Measurements from ENCODE around the gene JMJD7. TPM values are rescaled to one million over a fixed set of nuclear protein-coding genes. Genes with fewer than 3 reads are reported as not detected.

Gene JMJD7
- total RNA-seq, 2 donors from 2014 or later = 7.8 to 11.8 TPM

DNA sequence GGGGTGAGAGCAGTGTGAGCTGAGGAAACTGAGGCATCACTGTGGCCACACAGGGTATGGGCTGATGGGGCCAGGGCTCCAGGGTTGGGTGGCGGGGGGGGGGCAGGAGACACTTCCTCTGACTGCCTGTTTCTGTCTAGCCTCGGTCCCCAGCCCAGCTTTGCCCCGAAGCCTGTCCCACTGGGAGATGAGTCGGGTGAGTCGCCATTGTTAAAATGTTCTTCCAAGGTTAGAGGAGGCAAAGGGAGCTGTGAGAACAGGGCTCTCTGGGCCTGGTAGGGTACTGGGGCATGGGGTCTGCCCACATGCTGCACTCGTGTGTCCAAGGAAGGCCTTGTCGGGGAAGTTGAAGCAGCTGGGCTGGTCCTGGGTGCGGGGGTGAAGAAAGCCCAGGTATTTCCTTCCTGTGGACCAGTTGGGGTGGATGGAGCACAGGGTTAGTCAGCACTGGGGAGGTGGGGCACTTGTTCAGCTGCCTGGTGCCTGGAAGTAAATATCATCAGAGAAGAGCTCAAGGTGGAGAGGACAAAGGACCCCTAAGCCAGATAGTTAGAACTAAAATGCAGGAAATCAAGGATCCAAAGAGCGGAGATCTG, 8.3 kb upstream of the JMJD7 start:
- H3K9ac ChIP-seq (ENCODE audit: low read depth in 2 of 2, low read length in 2 of 2) = no peak overlapping the region
- H3K9me3 ChIP-seq = no peaks in the 10 kb centered on the region
- intact Hi-C loops (cut with DNase I) = no loop called here
- no peak overlapping the region for H3K27ac ChIP-seq
- H3K4me1 ChIP-seq = no peaks in the 10 kb centered on the region
- DNase-seq = no peak
- H3K4me3 ChIP-seq = no peak overlapping the region
- no peaks in the 10 kb centered on the region for H3K36me3 ChIP-seq
- no peaks in the 10 kb centered on the region for H3K27me3 ChIP-seq
- TF ChIP-seq, protein P1, sequence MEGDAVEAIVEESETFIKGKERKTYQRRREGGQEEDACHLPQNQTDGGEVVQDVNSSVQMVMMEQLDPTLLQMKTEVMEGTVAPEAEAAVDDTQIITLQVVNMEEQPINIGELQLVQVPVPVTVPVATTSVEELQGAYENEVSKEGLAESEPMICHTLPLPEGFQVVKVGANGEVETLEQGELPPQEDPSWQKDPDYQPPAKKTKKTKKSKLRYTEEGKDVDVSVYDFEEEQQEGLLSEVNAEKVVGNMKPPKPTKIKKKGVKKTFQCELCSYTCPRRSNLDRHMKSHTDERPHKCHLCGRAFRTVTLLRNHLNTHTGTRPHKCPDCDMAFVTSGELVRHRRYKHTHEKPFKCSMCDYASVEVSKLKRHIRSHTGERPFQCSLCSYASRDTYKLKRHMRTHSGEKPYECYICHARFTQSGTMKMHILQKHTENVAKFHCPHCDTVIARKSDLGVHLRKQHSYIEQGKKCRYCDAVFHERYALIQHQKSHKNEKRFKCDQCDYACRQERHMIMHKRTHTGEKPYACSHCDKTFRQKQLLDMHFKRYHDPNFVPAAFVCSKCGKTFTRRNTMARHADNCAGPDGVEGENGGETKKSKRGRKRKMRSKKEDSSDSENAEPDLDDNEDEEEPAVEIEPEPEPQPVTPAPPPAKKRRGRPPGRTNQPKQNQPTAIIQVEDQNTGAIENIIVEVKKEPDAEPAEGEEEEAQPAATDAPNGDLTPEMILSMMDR (IDR thresholded peaks at IDR 0.05) = no peak

DNA sequence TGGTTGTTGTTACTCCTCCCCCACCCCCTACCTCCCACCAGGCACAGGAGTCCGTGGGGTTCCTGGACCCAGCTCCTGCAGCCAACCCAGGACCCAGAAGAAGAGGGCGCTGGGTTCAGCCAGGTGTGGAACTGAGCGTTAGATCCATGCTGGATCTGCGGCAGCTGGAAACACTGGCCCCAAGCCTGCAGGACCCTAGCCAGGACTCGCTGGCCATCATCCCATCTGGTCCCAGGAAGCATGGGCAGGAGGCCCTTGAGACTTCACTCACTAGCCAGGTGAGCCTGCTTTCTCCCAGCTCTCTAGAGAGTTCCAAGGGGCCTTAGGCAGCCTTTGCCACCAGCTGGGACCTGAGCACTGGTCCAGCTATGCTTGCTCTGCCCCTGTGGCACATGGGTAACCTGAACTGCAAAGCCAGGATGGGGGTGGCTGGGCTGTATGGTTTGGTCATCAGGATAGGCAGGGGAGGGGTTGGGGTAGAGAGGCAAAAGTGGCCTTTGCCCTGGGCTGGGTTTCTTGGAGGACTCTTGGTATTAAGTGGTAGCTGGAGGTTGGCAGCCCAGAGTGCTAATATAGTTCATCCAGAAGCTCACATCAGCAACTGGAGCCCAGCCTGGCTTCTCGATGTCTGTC, 7.0 kb upstream of the JMJD7 start:
- Histone ChIP-seq H3K27me3 (no peaks in the 10 kb centered on the region), H3K4me1 (no peaks in the 10 kb centered on the region), H3K27ac (no peak overlapping the region), H3K36me3 (no peaks in the 10 kb centered on the region), H3K4me3 (no peak overlapping the region), H3K9me3 (no peaks in the 10 kb centered on the region), H3K9ac (ENCODE audit: low read depth in 2 of 2, low read length in 2 of 2) (no peak overlapping the region)
- intact Hi-C loops (cut with DNase I) = no loop called here
- TF ChIP-seq, protein P1 (IDR thresholded peaks at IDR 0.05) = no peak
- no peak for DNase-seq

DNA sequence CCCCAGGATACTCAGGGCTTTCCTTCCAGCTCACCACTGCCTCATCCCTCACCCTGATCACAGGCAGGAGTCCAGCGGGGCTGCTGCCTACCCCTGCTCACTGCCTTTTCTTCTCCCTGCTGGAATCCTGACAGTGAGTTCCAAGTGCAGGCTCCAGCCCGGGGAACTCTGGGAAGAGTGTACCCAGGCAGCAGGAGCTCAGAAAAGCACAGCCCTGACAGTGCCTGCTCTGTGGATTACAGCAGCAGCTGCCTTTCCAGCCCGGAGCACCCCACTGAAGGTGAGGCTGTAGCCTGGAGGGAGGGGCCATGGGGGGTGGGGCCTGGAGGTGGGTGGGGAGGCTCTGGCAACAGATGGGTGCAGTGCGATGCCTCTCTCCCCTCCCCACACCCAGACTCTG, 6.1 kb upstream of the JMJD7 start:
- no peak overlapping the region for H3K4me3 ChIP-seq
- no peaks in the 10 kb centered on the region for H3K27me3 ChIP-seq
- H3K36me3 ChIP-seq = no peaks in the 10 kb centered on the region
- no peaks in the 10 kb centered on the region for H3K9me3 ChIP-seq
- H3K27ac ChIP-seq = no peak overlapping the region
- no peak for DNase-seq
- no peaks in the 10 kb centered on the region for H3K4me1 ChIP-seq
- intact Hi-C loops (cut with DNase I) = no loop called here
- TF ChIP-seq, protein P1 (IDR thresholded peaks at IDR 0.05) = no peak
- H3K9ac ChIP-seq (ENCODE audit: low read depth in 2 of 2, low read length in 2 of 2) = no peak overlapping the region

DNA sequence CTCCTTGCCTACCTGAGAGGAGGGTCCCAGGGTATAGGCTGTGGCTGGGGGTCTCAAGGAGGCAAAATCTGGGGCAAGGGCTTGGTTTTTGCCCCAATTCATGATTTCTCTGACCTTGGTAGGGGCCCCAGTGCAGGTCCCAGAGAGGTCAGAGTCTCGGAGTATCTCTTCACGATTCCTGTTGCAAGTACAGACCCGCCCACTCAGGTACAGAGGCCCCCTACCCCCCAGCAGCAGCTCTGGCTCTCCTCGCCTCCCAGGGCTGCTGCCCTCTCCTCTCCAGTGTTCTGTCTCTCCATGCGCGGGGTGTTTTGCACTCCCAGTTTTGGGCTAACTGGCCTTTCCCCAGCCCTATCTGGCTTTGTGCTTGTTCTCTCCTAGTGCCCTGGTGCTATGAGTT, 5.4 kb upstream of the JMJD7 start:
- TF ChIP-seq, protein P1 (IDR thresholded peaks at IDR 0.05) = no peak
- no peak for DNase-seq
- H3K4me1 ChIP-seq = no peaks in the 10 kb centered on the region
- H3K9ac ChIP-seq (ENCODE audit: low read depth in 2 of 2, low read length in 2 of 2) = no peak overlapping the region
- no peak overlapping the region for H3K4me3 ChIP-seq
- H3K27ac ChIP-seq = no peak overlapping the region
- intact Hi-C loops (cut with DNase I) = no loop called here
- H3K36me3 ChIP-seq = no peaks in the 10 kb centered on the region
- H3K27me3 ChIP-seq = no peaks in the 10 kb centered on the region
- H3K9me3 ChIP-seq = no peaks in the 10 kb centered on the region

DNA sequence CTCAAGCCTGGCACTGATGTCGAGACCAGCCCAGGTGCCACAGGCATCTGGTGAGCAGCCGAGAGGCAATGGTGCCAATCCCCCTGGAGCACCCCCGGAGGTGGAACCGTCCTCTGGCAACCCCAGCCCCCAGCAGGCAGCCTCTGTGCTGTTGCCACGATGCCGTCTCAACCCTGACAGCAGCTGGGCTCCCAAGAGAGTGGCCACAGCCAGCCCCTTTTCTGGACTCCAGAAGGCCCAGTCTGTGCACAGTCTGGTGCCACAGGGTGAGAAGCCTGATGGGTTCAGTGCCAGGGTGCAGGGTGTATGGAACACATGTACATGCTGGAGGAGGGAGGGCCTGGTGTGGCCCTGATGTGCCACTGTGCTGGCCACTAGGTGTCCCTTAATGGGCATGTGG, 4.9 kb upstream of the JMJD7 start:
- Histone ChIP-seq H3K9ac (ENCODE audit: low read depth in 2 of 2, low read length in 2 of 2) (no peak overlapping the region), H3K27me3 (no peaks in the 10 kb centered on the region), H3K4me3 (no peak overlapping the region), H3K27ac (no peak overlapping the region), H3K36me3 (no peaks in the 10 kb centered on the region), H3K9me3 (no peaks in the 10 kb centered on the region), H3K4me1 (no peaks in the 10 kb centered on the region)
- no peak for DNase-seq
- intact Hi-C loops (cut with DNase I) = no loop called here
- TF ChIP-seq, protein P1 (IDR thresholded peaks at IDR 0.05) = no peak
